GM19238 (cell line): Measurements from ENCODE around the gene GIPC1.
"Not testable (repeated sequence)": the region's sequence is repeated elsewhere in the genome, so short reads cannot be mapped to it uniquely, and the experiment has no call there.

Experiments used
- DNase-seq: peaks from one replicate; pipeline ENCODE4 v3.0.0; 2011; ENCODE audit warnings: low spot score; ENCODE audit not compliant: insufficient read length

Gene GIPC1

DNA sequence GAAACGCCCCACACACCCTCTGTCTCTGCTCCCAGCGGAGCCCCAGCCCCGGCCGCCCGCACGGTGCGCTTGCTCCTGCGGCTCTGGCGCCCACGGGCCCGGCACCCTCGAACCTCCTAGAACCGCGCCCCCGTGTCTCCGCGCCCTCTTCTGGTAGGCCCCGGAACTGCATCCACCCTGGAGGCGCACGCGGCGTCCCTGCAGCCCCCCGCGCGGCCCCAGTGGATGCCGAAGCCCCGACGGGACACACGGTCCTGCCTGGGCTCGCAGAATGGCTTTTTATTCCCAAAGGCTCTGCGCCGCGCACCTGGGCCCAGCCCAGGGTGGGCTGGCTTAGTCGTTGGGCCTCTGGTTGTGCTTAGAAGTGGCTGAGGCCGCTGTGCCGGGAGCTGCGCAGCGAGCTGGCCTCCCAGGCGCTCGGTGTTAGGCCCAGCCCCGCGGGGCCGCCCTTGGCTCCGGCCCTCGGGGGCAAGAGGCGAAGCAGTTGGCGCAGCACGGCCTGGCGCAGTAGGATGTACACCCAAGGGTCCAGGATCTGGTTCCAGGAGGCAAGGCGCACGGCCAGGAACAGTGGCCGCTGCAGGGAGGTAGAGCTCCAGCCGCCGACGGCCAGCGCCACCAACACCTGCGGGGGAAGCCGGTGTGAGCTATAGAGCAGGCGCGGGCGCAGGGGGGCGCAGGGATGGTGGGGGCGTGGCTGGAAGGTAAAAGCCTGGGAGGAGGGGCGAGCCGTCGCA, 23.6 kb downstream of the GIPC1 start:
- peak; percentile 92 for DNase-seq

DNA sequence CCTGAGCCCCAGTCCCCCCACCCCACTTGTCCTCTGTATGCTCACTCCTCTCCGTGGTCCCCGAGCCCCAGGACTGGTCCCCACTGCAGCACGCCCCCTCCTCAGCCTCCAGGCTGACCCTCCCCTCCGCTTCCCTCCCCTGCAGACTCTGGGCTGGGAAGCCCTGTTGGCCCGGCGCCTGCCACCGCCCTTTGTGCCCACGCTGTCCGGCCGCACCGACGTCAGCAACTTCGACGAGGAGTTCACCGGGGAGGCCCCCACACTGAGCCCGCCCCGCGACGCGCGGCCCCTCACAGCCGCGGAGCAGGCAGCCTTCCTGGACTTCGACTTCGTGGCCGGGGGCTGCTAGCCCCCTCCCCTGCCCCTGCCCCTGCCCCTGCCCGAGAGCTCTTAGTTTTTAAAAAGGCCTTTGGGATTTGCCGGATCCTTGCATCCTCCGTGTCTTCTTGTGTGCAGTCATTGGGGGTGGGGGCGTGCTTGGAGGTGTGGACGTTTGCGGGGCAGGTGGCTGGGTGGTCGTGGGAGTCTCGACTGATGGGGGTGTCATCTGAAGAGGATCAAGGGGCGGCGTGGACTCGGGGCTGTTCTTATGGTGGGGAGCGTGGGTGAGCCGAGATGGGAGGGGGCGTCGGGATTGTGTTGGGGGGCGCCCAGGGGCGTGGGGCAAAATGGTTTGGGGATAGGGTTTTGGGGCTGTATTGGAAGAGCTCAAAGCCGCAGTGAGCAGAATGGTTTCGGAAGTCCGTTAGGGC, 24.3 kb downstream of the GIPC1 start:
- peak; percentile 13 for DNase-seq

DNA sequence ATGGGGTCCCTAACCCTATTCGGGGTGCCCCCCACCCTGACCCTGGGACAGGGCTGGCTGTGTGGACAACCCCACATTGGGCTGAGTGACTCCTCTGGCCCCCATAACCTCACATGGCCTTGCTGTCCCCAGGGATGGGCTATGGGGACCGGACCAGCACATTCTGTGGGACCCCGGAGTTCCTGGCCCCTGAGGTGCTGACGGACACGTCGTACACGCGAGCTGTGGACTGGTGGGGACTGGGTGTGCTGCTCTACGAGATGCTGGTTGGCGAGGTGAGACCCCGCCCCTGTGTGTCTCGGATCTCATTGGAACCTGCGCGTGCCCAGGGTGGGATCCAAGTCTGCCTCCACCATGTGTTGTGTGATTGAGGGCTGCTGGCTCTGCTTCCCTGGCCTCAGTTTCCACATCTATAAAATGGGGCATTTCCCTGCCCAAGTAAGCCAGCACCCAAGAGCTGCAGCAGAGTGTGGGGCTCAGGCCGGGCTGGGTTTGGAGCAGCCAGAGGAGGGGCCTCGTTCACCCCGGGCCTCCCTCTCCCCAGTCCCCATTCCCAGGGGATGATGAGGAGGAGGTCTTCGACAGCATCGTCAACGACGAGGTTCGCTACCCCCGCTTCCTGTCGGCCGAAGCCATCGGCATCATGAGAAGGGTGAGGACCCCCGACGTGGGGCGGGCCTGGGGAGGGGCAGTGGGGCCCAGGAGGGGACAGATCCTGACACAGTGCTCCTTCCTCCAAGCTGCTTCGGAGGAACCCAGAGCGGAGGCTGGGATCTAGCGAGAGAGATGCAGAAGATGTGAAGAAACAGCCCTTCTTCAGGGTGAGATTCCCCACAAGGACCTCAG, 25.7 kb downstream of the GIPC1 start:
- DNase-seq, result no peak

DNA sequence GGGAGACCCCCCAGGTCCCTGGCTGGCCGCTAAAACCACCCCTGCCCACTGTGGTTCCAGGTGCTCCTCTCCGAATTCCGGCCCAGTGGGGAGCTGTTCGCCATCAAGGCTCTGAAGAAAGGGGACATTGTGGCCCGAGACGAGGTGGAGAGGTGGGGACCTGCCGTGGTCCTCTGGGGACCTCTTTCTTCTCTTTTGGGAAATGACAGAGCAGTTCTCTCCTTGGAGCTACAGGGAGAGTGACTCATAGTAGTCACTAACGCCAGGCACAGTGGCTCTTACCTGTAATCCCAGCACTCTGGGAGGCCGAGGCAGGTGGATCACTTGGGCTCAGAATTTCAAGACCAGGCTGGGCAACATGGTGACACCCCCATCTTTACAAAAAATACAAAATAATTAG, 28.1 kb downstream of the GIPC1 start:
- DNase-seq, result no peak

DNA sequence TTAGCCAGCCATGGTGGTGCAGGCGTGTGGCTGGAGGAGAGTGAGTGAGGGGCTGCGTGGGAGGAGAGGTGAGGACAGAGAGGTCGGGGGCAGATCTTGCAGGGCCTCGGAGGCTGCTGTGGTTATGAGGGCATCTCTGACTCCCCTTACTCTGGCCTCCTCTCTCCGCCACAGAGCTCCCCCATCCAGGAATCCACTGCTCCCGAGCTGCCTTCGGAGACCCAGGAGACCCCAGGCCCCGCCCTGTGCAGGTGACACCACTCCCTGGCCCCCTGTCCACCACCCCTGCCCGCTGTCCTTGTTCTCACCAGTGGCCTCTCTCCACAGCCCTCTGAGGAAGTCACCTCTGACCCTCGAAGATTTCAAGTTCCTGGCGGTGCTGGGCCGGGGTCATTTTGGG, 28.5 kb downstream of the GIPC1 start:
- no peak for DNase-seq

DNA sequence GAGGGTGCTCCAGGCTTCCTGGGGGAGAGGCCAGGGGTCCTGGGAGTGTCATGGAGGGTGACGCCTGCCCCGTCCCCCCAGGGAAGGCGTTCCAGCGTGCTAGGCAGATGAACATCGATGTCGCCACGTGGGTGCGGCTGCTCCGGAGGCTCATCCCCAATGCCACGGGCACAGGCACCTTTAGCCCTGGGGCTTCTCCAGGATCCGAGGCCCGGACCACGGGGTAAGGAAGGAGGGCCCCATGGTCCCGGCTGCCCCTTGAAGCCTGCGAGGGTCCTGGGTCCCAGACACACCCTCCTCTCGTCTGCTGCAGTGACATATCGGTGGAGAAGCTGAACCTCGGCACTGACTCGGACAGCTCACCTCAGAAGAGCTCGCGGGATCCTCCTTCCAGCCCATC, 32.2 kb downstream of the GIPC1 start:
- no peak for DNase-seq

DNA sequence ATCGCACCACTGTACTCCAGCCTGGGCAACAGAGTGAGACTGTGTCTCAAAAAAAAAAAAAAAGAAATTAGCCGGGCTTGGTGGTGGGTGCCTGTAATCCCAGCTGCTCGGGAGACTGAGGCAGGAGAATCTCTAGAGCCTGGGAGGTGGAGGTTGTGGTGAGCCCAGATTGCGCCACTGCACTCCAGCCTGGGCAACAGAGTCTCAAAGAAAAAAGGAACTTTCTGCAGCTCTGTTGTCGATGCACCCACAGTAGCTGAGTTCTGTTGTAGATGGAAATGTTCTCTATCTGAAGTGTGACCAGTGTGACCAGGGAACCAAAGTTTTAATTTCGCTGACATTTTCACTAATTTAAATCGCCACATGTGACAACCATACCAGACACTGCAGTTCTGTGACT, 33.5 kb downstream of the GIPC1 start:
- not testable (repeated sequence) for DNase-seq

DNA sequence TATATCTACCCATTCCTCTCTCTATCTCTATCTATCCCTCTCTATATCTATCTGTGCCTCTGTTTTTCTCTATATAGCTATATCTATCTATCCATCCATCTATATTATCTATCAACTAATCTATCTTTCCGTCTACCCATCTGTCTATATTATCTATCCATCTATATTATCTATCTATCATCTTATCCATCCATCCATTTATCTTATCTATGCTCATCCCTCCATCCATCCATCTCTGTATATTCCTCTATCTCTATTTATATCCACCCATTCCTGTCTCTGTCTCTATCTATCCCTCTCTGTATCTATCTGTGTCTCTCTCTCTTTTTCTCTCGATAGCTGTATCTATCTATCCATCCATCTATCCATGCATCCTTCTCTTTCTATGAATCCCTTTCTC, 35.0 kb downstream of the GIPC1 start:
- no peak for DNase-seq

DNA sequence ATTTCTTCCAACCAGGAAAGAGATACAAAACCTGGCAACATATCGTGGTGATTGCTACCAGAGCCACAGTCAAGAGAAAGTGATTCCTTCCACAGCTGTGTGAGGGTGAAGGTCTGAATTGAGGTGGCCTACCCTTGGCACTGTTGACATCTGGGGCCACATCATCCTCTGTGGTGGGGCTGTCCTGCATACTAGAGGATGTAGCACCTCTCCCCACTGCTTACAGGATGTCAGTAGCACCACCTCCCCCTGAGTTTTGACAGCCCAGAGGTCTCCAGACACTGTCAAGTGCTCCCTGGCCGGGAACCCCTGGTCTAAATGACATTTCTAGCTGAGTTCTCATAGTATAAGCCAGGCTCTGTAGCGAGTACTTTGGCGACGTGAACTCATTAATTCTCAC, 36.2 kb downstream of the GIPC1 start:
- DNase-seq, result no peak

DNA sequence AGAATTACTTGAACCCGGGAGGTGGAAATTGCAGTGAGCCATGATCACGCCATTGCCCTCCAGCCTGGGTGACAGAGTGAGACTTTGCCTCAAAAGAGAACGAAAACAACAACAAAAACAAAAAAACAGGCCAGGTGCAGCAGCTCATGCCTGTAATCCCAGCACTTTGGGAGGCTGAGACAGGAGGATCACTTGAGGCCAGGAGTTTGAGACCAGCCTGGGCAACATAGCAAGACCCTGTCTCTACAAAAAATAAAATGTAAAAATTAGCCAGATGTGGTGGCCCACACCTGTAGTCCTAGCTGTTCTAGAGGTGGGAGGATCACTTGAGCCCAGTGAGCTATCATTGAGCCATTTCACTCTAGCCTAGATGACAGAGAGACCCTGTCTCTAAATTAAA, 43.6 kb downstream of the GIPC1 start:
- not testable (repeated sequence) for DNase-seq

DNA sequence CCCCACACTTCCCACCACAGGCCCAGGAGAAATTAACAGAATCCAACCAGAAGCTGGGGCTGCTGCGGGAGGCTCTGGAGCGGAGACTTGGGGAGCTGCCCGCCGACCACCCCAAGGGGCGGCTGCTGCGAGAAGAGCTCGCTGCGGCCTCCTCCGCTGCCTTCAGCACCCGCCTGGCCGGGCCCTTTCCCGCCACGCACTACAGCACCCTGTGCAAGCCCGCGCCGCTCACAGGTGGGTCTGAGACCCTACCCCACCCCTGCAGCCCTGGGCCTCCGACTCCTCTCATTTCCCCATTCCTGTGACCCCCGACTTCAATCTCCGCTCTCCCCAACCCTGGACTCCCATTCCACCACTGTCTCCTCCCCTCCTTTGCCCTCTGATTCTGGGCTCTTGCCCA, 45.1 kb downstream of the GIPC1 start:
- no peak for DNase-seq

DNA sequence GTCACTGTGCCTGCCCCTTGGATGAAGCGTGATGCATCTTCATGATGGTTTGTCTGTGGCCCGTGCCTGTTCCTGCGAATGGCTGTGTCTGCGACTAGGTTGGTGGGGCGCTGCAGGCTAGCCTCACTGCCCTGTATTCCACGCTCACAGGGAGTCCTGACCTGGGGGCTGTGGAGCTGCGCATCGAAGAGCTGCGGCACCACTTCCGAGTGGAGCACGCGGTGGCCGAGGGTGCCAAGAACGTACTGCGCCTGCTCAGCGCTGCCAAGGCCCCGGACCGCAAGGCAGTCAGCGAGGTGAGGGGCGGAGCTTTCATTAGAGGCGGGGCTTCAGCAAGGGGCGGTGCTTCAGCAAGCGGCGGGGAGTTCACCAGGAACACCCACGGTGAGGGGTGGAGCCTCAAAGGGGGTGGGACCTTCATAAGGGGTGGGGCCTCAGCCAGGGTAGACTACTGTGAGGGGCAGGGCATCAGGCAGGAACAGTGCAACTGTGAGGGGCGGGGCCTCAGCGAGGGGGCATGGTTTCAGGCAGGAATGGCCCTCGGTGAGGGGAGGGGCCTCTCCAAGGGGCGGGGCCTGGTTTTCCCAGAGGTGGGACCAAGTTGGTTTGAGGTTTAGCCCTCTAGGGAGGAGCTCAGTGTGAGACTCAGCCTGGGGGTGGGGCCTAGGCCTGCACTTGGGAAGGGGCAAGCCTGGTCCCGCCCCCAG, 45.6 kb downstream of the GIPC1 start:
- no peak for DNase-seq

DNA sequence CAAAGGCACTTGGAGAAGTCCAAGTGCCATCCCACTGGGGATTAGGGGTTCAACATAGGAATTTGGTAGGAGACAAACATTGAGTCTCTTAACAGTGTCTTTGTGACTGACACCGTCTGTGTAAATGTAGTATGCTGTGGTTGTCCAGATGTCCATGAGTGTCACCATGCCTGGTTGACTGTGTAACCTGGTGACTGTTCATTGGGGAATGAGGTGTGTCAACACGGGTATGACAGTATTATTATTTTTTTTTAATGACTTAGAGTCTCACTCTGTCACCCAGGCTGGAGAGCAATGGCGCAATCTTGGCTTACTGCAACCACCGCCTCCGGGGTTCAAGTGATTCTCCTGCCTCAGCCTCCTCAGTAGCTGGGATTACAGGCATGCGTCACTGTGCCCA, 46.6 kb downstream of the GIPC1 start:
- DNase-seq, result no peak

DNA sequence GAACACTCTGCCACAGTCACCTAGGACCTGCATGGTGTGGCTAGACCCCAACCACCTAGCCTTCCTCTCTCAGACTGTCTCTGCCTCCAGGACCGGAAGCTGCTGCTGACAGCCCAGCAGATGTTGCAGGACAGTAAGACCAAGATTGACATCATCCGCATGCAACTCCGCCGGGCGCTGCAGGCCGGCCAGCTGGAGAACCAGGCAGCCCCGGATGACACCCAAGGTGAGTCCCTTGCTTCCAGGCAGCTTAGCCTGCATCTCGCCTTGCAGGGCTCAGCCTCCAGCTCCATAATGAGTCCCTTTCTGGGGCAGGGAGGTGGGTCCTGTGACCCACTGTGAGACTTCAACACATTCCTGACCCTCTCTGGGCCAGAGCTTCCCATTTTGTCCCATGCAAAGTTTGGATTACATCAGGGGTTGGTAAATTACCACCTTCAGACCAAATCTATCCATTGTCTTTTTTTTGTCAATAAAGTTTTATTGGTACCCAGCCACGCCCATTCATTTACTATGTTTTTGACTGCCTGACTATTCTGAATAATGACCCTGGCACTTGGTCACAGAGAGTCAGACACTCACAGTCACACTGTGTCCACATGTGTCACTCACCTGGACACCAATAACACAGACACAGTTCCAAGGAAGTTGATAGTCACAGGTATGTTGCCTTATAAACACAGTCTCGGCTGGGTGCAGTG, 49.4 kb downstream of the GIPC1 start:
- no peak for DNase-seq

DNA sequence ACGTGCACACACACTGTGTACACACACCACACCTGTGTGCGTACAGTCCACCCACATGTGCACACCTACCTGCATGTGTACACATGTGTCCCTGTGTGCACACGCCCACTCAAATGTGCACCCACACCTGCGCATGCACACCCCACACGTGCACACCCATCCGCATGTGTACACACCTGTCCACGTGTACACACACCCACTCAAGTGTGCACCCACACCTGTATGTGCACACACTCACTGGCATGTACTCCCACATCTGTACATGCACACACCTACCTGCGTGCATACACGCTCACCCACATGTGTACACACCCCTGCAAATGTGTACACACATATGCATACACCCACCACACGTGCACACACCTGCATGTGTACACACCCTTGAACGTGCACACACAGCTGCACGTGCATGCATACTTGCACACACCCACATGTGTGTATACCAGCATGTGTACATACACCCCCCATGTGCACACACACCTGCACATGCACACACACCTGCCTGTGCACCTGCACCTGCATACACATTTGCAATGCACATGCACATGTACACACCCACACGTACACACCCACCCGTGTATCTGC, 52.2 kb downstream of the GIPC1 start:
- no peak for DNase-seq

DNA sequence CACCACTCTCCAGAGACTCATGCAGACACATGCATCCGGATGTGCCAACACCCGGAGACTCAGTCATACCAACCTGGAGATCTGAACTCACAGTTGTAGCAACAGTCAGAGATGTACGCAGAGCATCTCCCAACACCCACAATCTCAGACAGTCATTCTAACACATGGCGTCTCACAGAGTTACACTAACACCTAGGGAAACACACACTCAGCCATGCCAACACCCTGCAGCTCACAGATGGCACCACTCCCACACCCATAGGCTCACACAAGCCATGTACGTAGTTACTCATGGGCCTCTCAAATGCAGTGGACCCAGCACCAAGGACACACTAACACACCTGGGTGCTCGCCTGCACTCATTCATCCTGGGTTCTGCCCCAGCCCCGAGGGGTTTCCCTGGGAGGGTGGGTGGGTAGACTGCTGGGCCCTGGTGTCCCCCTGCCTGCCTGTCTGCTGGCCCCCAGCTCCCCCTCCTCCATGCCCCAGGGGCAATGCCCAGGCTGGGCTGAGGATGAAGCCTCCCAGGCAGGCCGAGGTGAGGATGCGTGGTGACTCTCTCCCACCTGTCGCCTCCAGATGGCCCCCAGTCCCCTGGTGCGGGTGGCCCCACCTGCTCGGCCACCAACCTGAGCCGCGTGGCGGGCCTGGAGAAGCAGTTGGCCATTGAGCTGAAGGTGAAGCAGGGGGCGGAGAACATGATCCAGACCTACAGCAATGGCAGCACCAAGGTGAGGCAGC, 52.9 kb downstream of the GIPC1 start:
- DNase-seq, result no peak

DNA sequence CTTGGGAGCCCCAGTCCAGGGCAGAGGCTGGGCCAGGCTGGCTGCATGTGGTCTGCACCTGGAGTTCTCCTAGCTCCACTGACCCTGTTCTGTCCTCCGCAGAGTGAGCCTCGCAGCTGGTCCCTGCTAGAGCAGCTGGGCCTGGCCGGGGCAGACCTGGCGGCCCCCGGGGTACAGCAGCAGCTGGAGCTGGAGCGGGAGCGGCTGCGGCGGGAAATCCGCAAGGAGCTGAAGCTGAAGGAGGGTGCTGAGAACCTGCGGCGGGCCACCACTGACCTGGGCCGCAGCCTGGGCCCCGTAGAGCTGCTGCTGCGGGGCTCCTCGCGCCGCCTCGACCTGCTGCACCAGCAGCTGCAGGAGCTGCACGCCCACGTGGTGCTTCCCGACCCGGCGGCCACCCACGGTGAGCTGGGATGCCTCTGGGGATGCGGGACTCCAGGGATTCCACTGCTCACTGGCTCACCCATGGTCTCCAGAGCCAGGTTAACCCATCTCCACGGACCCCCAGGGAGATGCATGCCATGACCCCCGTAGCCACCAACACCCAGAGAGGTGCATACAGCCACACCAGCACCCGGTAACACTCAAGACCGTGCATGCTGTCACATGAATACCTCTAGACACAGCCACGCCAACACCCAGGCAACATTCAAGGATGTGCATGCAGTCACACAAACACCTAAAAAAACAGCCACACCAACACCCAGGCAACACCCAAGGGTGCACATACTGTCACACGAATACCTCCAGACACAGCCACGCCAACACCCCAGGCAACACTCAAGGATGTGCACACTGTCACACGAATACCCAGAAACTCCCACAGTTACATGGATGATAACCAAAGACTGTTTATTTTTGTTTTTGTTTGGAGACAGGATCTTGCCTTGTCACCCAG, 54.6 kb downstream of the GIPC1 start:
- DNase-seq, result no peak

DNA sequence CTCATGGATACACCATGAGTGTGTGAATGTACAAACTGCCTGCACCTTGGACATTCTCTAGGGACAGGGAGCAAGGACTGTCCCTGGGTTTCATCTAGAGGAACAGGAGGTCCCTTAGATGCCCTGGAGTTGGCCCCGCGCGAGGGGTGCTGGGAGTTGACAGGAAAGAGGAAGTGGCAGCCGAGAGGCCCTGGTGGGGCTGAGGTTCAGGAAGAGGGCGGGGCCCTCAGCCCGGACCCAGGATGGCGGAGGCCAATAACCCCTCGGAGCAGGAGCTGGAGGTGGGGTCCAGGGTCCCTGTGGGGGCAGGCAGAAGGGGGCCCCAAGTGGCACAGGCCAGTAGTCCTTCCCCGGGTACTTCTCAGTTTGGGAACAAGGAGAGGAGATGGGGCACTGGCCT, 55.9 kb downstream of the GIPC1 start:
- DNase-seq, result peak; percentile 90

DNA sequence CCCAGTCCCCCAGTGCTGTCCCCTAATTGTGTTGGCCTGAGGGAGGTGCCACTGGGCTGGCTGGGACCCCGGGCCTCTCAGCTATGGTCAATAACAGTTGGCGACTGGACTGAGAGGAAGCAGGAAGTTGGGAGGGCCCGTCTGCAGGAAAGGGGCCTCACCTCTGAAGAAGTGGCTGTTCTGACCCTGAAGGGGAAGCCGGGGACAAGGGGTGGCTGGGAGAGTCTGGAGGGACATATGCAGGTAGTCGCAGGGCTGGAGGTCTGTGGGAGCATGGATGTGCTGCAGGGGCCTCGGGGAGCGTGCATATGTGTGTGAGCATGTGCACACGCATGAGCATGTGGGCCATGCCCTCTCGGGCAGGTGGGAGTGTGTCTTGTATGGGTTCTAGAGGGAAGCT, 56.9 kb downstream of the GIPC1 start:
- DNase-seq, result no peak
